ENCODE data around the gene AK3.
A peak's percentile ranks its signal among the peaks of the same experiment; 100 is the strongest.

Gene AK3

DNA sequence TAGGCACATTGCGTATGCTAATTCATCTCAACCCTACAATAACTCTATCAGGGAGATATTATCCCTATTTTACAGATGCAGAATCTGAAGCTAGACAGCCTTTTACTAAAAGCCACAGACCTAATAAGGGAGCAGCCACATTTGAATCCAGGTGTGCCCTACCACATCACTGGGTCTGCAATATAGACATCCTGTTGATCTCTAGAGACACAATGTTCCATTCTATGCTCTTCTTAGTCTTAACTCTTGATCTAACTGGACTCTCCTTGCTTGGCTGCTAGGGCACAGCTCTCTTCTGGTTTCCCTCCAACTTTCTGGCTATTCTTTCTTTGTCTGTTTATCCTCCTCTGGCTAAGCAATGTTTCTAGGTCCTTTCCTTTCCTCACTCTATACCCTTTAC lies 73.3 kb downstream of the AK3 start:
- TF ChIP-seq, protein P1, sequence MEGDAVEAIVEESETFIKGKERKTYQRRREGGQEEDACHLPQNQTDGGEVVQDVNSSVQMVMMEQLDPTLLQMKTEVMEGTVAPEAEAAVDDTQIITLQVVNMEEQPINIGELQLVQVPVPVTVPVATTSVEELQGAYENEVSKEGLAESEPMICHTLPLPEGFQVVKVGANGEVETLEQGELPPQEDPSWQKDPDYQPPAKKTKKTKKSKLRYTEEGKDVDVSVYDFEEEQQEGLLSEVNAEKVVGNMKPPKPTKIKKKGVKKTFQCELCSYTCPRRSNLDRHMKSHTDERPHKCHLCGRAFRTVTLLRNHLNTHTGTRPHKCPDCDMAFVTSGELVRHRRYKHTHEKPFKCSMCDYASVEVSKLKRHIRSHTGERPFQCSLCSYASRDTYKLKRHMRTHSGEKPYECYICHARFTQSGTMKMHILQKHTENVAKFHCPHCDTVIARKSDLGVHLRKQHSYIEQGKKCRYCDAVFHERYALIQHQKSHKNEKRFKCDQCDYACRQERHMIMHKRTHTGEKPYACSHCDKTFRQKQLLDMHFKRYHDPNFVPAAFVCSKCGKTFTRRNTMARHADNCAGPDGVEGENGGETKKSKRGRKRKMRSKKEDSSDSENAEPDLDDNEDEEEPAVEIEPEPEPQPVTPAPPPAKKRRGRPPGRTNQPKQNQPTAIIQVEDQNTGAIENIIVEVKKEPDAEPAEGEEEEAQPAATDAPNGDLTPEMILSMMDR (IDR thresholded peaks at IDR 0.05; ENCODE audit: extremely low read depth, insufficient read depth, missing control alignments): no peak
- in situ Hi-C loops (cut with MboI; ENCODE audit: low pct_unique_long_range_greater_than_20kb, low sequenced_read_pairs, unreplicated experiment): no loop called here
- no peak for DNase-seq (ENCODE audit: low spot score)

DNA sequence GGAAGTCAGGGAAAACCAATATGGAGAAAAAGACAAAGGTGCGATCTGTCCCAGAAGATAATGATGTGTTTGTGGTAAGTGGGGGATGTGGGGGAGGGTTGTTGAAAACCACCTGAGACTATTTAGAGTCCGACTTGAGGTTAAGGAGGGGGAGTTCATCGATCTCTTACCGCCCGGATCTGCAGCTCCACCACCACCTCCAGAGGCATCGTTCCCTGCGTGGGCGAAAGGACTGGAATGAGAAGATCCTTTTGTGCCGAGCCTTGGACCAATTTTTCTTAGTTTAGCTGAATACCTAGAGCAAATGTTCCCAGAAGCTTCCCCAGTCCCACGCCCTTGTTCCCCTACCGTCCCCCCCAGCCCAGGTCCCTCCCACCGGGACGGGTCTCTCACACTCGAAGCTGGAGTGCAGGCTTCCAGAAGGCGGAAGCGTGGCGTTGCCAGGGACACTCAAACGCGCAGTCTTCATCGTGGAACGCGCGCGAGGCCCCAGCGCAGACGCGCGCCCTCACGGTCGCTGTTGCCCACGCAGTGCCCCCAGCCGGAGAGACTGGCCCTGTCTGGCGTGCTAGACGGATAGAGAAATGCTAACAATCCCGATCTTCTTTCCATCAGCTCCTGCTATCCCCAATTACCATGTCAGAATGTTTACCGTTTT lies 74.8 kb downstream of the AK3 start, which contains the start of gene SPATA6L:
SPATA6L (minus strand) TSS at position 439 of the 658 bp plus-strand sequence; CDS start at position 209, 230 bp downstream.
- TF ChIP-seq, protein P1 (IDR thresholded peaks at IDR 0.05; ENCODE audit: extremely low read depth, insufficient read depth, missing control alignments): peak; percentile 22
- in situ Hi-C loops (cut with MboI; ENCODE audit: low pct_unique_long_range_greater_than_20kb, low sequenced_read_pairs, unreplicated experiment): no loop called here
- DNase-seq (ENCODE audit: low spot score): peak; percentile 59

DNA sequence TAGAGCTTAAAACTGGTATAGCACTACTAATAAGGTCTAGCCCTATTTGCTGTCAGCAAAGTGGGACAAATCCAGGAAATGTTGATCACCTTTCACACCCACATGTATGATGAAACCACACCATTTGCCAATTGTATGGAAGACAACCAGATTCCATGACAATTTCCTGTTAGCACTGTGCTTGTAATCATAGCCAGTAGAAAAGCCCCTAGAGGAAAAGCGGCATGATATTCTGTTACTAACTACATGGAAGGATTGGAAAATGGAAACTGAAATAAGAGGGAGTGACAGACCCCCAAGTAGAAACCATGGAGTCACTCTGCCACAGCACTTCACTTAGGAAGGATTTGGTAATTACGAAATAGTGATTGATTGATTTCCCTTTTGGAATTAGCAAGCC lies 75.6 kb downstream of the AK3 start:
- TF ChIP-seq, protein P1 (IDR thresholded peaks at IDR 0.05; ENCODE audit: extremely low read depth, insufficient read depth, missing control alignments): no peak
- in situ Hi-C loops (cut with MboI; ENCODE audit: low pct_unique_long_range_greater_than_20kb, low sequenced_read_pairs, unreplicated experiment): no loop called here
- no peak for DNase-seq (ENCODE audit: low spot score)

DNA sequence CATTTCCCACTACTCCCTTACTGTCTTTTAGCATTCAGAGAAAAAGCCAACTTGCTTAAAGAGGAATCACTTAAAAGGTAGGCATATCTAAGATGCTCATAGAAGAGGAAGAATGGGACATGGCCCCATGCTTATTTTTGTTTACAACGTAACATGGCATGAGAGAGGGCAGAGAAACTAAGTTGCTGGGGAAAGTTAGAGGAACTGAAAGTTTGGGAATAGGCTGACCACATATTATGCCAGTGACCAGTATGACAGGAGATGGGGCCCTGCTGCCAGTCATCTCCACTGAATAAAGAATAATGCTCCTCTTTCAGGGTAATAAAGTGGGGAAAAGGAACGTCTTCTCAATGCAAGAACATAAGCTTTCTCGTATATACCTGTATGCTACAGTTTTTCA lies 77.0 kb downstream of the AK3 start:
- no peak for DNase-seq (ENCODE audit: low spot score)
- TF ChIP-seq, protein P1 (IDR thresholded peaks at IDR 0.05; ENCODE audit: extremely low read depth, insufficient read depth, missing control alignments): no peak
- in situ Hi-C loops (cut with MboI; ENCODE audit: low pct_unique_long_range_greater_than_20kb, low sequenced_read_pairs, unreplicated experiment): no loop called here

DNA sequence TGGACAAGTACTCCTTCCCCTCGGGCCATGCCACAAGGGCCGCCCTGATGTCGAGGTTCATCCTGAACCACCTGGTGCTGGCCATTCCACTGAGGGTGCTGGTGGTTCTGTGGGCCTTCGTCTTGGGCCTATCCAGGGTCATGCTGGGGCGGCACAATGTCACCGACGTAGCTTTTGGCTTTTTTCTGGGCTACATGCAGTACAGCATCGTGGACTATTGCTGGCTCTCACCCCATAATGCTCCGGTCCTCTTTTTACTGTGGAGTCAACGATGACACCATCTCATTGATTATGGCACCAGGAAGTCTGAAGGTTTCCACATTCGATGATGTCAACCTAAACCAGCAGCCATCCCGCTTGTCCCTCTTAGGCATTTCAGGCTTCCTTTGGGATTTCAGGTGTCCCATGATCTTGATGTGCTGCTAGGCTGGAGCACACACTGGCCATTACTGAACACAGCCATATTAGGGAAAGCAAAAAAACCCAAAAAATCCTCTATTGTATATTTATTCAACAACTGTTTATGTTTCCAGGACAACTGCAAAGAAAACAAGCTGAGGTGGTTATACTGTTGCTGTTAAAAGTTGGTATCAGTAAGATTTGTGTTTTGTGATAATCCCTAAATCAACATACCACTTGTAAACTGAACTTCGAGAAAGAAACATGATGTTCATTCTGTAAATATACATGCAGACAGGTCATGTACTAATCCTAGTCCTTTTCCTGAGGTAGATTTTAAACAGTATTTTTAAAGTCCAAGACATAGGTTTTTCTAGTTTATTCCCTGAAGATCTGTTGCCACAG lies 77.8 kb downstream of the AK3 start:
- in situ Hi-C loops (cut with MboI; ENCODE audit: low pct_unique_long_range_greater_than_20kb, low sequenced_read_pairs, unreplicated experiment): no loop called here
- DNase-seq (ENCODE audit: low spot score): peak; percentile 27
- TF ChIP-seq, protein P1 (IDR thresholded peaks at IDR 0.05; ENCODE audit: extremely low read depth, insufficient read depth, missing control alignments): no peak

DNA sequence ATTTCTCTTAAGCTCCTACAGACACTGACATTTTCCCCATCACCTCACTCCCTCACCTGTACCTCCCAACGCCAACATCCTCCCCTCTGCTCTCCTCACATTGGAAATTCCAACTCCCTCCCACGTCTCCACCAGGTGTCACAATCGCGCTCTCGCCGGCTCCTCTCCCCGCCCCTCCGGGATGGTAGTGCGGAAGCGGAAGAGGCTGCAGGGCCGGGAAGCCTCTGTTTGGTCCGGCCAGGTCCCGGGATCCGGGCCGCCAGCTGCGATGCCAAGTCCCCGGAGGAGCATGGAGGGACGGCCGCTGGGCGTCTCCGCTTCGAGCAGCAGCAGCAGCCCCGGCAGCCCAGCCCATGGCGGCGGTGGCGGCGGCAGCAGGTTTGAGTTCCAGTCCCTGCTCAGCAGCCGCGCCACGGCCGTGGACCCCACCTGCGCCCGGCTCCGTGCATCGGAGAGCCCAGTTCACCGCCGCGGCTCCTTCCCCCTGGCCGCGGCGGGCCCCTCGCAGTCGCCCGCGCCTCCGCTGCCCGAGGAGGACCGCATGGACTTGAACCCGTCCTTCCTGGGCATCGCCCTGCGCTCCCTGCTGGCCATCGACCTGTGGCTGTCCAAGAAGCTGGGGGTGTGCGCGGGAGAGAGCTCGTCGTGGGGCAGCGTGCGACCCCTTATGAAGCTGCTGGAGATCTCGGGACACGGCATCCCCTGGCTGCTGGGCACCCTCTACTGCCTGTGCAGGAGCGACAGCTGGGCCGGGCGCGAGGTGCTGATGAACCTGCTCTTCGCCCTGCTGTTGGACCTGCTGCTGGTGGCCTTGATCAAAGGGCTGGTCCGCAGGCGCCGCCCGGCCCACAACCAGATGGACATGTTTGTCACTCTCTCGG lies 78.7 kb downstream of the AK3 start, which contains the start of gene PLPP6:
PLPP6 (plus strand) TSS at position 187 of the 881 bp plus-strand sequence; CDS start at position 269, 82 bp downstream.
- TF ChIP-seq, protein P1 (IDR thresholded peaks at IDR 0.05; ENCODE audit: extremely low read depth, insufficient read depth, missing control alignments): peak; percentile 65
- in situ Hi-C loops (cut with MboI; ENCODE audit: low pct_unique_long_range_greater_than_20kb, low sequenced_read_pairs, unreplicated experiment): no loop called here
- peak; percentile 85 for DNase-seq (ENCODE audit: low spot score)
